CD8-positive, alpha-beta memory T cell (primary cell): Measurements from ENCODE around the gene DIO3. TPM values are rescaled to one million over a fixed set of nuclear protein-coding genes. Genes with fewer than 3 reads are reported as not detected.
"Not testable (repeated sequence)": the region's sequence is repeated elsewhere in the genome, so short reads cannot be mapped to it uniquely, and the experiment has no call there.

ENCODE experiments used
- CTCF ChIA-PET: fragments of 350-600 bp; sonication (Branson Sonifier 250); formaldehyde crosslinking; loops from one replicate; lab custom pipeline; 2021; ENCODE audit warnings: antibody characterized with exemption; lab: Charles Lee
- POLR2A ChIA-PET: fragments of 350-600 bp; sonication (Branson Sonifier 250); formaldehyde crosslinking; loops from one replicate; lab custom pipeline; 2021; ENCODE audit warnings: antibody characterized with exemption; lab: Charles Lee
- DNase-seq, 5 donors: peaks; one replicate each; pipeline versions ENCODE4 v3.0.0 to v3.0.0-alpha.2; 2020 to 2022; ENCODE audit warnings: mixed read lengths in 1 of 5
- H3K27ac ChIP-seq: one replicate; pipeline ENCODE4 v1.7.0; 2013; ENCODE audit warnings: low read depth, mild to moderate bottlenecking, low read length, moderate library complexity
- H3K27me3 ChIP-seq: 2 replicates; pipeline ENCODE4 v1.7.0; 2013; ENCODE audit warnings: low read length, mild to moderate bottlenecking; ENCODE audit not compliant: insufficient read depth, poor library complexity, severe bottlenecking
- H3K36me3 ChIP-seq: 2 replicates; pipeline ENCODE4 v1.7.0; 2013; ENCODE audit warnings: mild to moderate bottlenecking, low read length, moderate library complexity; ENCODE audit not compliant: insufficient read depth
- H3K4me1 ChIP-seq: 2 replicates; pipeline ENCODE4 v1.7.0; 2013; ENCODE audit warnings: mild to moderate bottlenecking, low read length, moderate library complexity; ENCODE audit not compliant: insufficient read depth
- H3K4me3 ChIP-seq: 2 replicates; pipeline ENCODE4 v1.7.0; 2013; ENCODE audit warnings: mild to moderate bottlenecking, low read length
- H3K9me3 ChIP-seq: 2 replicates; pipeline ENCODE4 v1.7.0; 2013; ENCODE audit warnings: mild to moderate bottlenecking, low read length
- H3K27ac Mint-ChIP-seq, 8 donors: one replicate each; pipeline ENCODE4 v1.8.0; 2020 to 2021; ENCODE audit warnings: mixed read lengths in 8 of 8, mild to moderate bottlenecking in 6 of 8, inconsistent platforms in 3 of 8, moderate library complexity in 3 of 8
- H3K27me3 Mint-ChIP-seq, 2 donors: one replicate each; pipeline ENCODE4 v1.8.0; 2020 to 2021; ENCODE audit warnings: mixed read lengths in 2 of 2, mild to moderate bottlenecking in 1 of 2, moderate library complexity in 1 of 2
- H3K36me3 Mint-ChIP-seq, 3 donors: one replicate each; pipeline ENCODE4 v1.8.0; 2020 to 2021; ENCODE audit warnings: mixed read lengths in 3 of 3, inconsistent platforms in 1 of 3, mild to moderate bottlenecking in 1 of 3
- H3K4me1 Mint-ChIP-seq, 3 donors: one replicate each; pipeline ENCODE4 v1.8.0; 2020 to 2021; ENCODE audit warnings: mixed read lengths in 3 of 3, inconsistent platforms in 1 of 3, mild to moderate bottlenecking in 1 of 3
- H3K4me3 Mint-ChIP-seq, 7 donors: one replicate each; pipeline ENCODE4 v1.8.0; 2020 to 2021; ENCODE audit warnings: mixed read lengths in 7 of 7, mild to moderate bottlenecking in 6 of 7, moderate library complexity in 4 of 7, inconsistent platforms in 2 of 7
- H3K9me3 Mint-ChIP-seq, 5 donors: one replicate each; pipeline ENCODE4 v1.8.0; 2020 to 2022; ENCODE audit warnings: mixed read lengths in 5 of 5, mild to moderate bottlenecking in 3 of 5, moderate library complexity in 2 of 5, inconsistent platforms in 1 of 5
- polyA plus RNA-seq: library from polyadenylated mRNA; unstranded; fragments of 300-500 nt; fragmentation: Illumina TruSeq; gene quantifications from one replicate; pipeline ENCODE4 v1.2.3, GENCODE V29; 2021
- total RNA-seq, 2 experiments: library from RNA; stranded (reverse); gene quantifications; one replicate each; pipeline ENCODE4 v1.2.3, GENCODE V29; 2021

DIO3 gene
- total and polyA plus RNA-seq, 3 experiments from 2014 or later: not detected

DNA sequence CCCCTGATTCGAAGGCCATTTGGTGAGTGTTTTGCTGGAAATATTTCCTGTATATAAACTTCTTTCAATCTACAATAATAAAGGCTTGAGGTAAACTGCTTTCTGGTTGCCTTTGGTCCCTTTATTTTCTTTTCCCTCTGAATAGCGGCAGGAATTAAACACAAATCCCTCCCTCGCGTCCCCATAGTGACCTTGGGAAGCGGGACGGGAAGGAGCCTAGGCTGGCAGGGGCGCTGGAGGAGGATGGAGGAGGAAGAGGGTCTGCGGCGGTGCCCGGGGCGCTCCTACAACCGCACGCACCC lies 2.0 kb downstream of the DIO3 start:
- no peaks in the 10 kb centered on the region for H3K4me1 ChIP-seq
- H3K27ac Mint-ChIP-seq: no peak overlapping the region
- ChIA-PET POLR2A (no interaction called here), CTCF (no interaction called here)
- H3K9me3 ChIP-seq: no peaks in the 10 kb centered on the region
- no peak overlapping the region for H3K4me3 ChIP-seq
- H3K4me1 Mint-ChIP-seq: peaks cover 0 to 17% (median 9%) of the 10 kb centered on the region in 3 donors
- H3K36me3 Mint-ChIP-seq: no peaks in the 10 kb centered on the region
- DNase-seq: no peak
- peaks cover 0 to 10% (median 3%) of the 10 kb centered on the region in 5 donors for H3K9me3 Mint-ChIP-seq
- peaks cover 20% of the 10 kb centered on the region for H3K27me3 ChIP-seq
- H3K36me3 ChIP-seq: no peaks in the 10 kb centered on the region
- H3K4me3 Mint-ChIP-seq: no peak overlapping the region
- H3K27ac ChIP-seq: no peak overlapping the region
- peaks cover 49 to 66% of the 10 kb centered on the region in 2 donors for H3K27me3 Mint-ChIP-seq

GRCh38 chr14:101563654-101564443 lies 2.6 kb downstream of the DIO3 start:
- Mint-ChIP-seq H3K4me3 (no peak overlapping the region), H3K36me3 (no peaks in the 10 kb centered on the region), H3K4me1 (peaks cover 0 to 17% (median 7%) of the 10 kb centered on the region in 3 donors), H3K27ac (no peak overlapping the region), H3K27me3 (peaks cover 45 to 62% of the 10 kb centered on the region in 2 donors), H3K9me3 (peaks cover 0 to 10% (median 3%) of the 10 kb centered on the region in 5 donors)
- DNase-seq: no peak
- Histone ChIP-seq H3K36me3 (no peaks in the 10 kb centered on the region), H3K4me3 (no peak overlapping the region), H3K27me3 (peaks cover 18% of the 10 kb centered on the region), H3K4me1 (no peaks in the 10 kb centered on the region), H3K9me3 (no peaks in the 10 kb centered on the region), H3K27ac (no peak overlapping the region)
- ChIA-PET POLR2A (no interaction called here), CTCF (no interaction called here)

DNA sequence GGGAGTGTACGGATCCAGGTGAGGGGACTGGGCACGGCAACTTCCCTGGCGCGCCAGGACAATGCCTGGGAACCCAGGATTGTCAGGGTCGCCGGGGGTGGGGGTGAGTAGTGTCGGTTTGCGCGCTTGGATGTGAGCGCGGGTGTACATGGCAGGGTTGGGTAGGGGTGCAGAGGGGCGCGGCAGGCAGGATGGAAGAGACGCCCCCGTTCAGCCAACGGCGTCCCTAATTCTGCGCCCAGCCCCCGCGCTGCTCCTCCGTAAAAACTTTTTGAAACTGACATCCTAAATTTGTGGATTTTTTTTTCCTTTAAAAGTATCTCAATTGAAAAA lies 3.1 kb downstream of the DIO3 start:
- Mint-ChIP-seq H3K27ac (no peak overlapping the region), H3K36me3 (no peaks in the 10 kb centered on the region), H3K27me3 (peaks cover 42 to 61% of the 10 kb centered on the region in 2 donors), H3K9me3 (peaks cover 0 to 10% (median 3%) of the 10 kb centered on the region in 5 donors), H3K4me3 (no peak overlapping the region), H3K4me1 (peaks cover 0 to 17% (median 7%) of the 10 kb centered on the region in 3 donors)
- H3K27ac ChIP-seq: no peak overlapping the region
- H3K36me3 ChIP-seq: no peaks in the 10 kb centered on the region
- H3K9me3 ChIP-seq: no peaks in the 10 kb centered on the region
- no peaks in the 10 kb centered on the region for H3K4me1 ChIP-seq
- POLR2A ChIA-PET: no interaction called here
- DNase-seq: no peak
- H3K4me3 ChIP-seq: no peak overlapping the region
- CTCF ChIA-PET: no interaction called here
- peaks cover 17% of the 10 kb centered on the region for H3K27me3 ChIP-seq

GRCh38 chr14:101564819-101565698 lies 3.8 kb downstream of the DIO3 start:
- DNase-seq: no peak
- Histone ChIP-seq H3K4me3 (no peak overlapping the region), H3K9me3 (no peaks in the 10 kb centered on the region), H3K36me3 (no peaks in the 10 kb centered on the region), H3K4me1 (no peaks in the 10 kb centered on the region), H3K27me3 (peaks cover 17% of the 10 kb centered on the region), H3K27ac (no peak overlapping the region)
- H3K4me1 Mint-ChIP-seq: peaks cover 0 to 17% (median 7%) of the 10 kb centered on the region in 3 donors
- H3K27me3 Mint-ChIP-seq: peaks cover 42 to 61% of the 10 kb centered on the region in 2 donors
- no peaks in the 10 kb centered on the region for H3K36me3 Mint-ChIP-seq
- CTCF ChIA-PET: no interaction called here
- peaks cover 0 to 10% (median 3%) of the 10 kb centered on the region in 5 donors for H3K9me3 Mint-ChIP-seq
- H3K4me3 Mint-ChIP-seq: no peak overlapping the region
- POLR2A ChIA-PET: no interaction called here
- peak overlapping the region in 1 of 8 donors; percentile 58 for H3K27ac Mint-ChIP-seq

DNA sequence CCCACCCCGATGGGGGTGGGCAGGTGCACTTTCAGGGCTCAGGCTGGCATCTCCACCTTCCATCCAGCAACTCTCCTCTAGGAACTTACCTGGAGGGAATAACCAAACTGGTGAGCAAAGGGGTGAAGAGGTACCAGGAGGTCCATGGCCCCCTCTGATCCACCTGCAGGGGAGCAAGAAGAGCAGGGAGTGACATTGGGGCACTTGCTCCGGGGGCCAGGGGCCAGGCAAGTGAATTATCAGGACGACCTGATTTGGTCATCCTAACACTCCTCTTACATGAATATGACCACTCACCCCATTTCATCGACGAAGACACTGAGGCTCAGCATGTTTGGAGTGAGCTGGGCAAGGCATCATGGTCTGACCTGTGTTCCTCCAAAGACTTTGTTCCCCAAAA lies 6.0 kb downstream of the DIO3 start:
- DNase-seq: no peak
- no peaks in the 10 kb centered on the region for H3K36me3 ChIP-seq
- no peak overlapping the region for H3K4me3 ChIP-seq
- H3K27ac ChIP-seq: no peak overlapping the region
- Mint-ChIP-seq H3K36me3 (no peaks in the 10 kb centered on the region), H3K4me1 (peaks cover 0 to 17% (median 6%) of the 10 kb centered on the region in 3 donors), H3K4me3 (no peak overlapping the region), H3K27ac (no peak overlapping the region), H3K27me3 (peaks cover 34 to 60% of the 10 kb centered on the region in 2 donors), H3K9me3 (peaks cover 0 to 5% (median 0%) of the 10 kb centered on the region in 5 donors)
- CTCF ChIA-PET: no interaction called here
- H3K9me3 ChIP-seq: no peaks in the 10 kb centered on the region
- POLR2A ChIA-PET: no interaction called here
- no peaks in the 10 kb centered on the region for H3K4me1 ChIP-seq
- peaks cover 14% of the 10 kb centered on the region for H3K27me3 ChIP-seq

DNA sequence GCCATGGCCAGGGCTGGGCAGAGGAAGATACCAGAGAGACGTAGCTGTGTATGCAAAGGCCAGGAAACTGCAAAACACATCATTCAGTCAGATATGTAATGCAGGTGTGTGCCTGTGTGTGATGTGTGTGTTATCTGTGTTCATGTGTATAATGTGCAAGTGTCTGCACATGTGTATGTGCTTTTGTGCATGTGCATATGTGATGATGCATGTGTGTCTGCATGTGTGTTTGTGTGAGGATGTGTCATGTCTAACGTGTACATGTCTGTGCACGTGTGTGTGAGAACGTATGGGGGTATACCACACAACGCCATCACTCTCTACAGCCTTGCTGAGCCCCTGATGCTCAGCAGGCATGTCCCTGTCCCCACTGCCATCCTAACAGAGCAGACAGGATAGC lies 9.7 kb downstream of the DIO3 start:
- no peaks in the 10 kb centered on the region for H3K36me3 ChIP-seq
- peaks cover 3% of the 10 kb centered on the region for H3K27me3 ChIP-seq
- H3K27ac ChIP-seq: no peak overlapping the region
- no peak overlapping the region for H3K4me3 ChIP-seq
- no peak for DNase-seq
- H3K9me3 Mint-ChIP-seq: no peaks in the 10 kb centered on the region
- H3K27ac Mint-ChIP-seq: no peak overlapping the region
- H3K4me1 Mint-ChIP-seq: no peaks in the 10 kb centered on the region
- H3K36me3 Mint-ChIP-seq: no peaks in the 10 kb centered on the region
- H3K4me1 ChIP-seq: no peaks in the 10 kb centered on the region
- CTCF ChIA-PET: no interaction called here
- POLR2A ChIA-PET: no interaction called here
- no peak overlapping the region for H3K4me3 Mint-ChIP-seq
- H3K27me3 Mint-ChIP-seq: peaks cover 13 to 47% of the 10 kb centered on the region in 2 donors
- no peaks in the 10 kb centered on the region for H3K9me3 ChIP-seq

DNA sequence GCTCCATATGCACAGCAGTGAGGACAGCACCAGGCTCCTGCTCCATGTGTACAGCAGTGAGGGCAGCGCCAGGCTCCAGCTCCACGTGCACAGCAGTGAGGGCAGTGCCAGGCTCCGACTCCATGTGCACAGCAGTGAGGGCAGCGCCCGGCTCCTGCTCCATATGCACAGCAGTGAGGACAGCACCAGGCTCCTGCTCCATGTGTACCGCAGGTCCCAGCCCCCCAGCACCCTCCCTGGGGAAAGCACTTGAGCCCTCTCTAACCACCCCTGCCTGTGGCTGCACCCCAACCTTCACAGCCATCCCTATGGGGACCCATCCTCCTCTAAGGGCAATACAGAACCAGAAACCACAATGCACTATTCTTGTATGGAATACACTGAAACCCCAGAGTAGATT lies 11.2 kb downstream of the DIO3 start:
- DNase-seq, H3K36me3 Mint-ChIP-seq, H3K27ac Mint-ChIP-seq, H3K36me3 ChIP-seq, H3K4me3 ChIP-seq, H3K27me3 ChIP-seq, H3K9me3 Mint-ChIP-seq, H3K27ac ChIP-seq, CTCF ChIA-PET, POLR2A ChIA-PET, H3K9me3 ChIP-seq, H3K4me3 Mint-ChIP-seq, H3K4me1 Mint-ChIP-seq, H3K4me1 ChIP-seq: not testable (repeated sequence)
- peaks cover 5 to 34% of the 10 kb centered on the region in 2 donors for H3K27me3 Mint-ChIP-seq

DNA sequence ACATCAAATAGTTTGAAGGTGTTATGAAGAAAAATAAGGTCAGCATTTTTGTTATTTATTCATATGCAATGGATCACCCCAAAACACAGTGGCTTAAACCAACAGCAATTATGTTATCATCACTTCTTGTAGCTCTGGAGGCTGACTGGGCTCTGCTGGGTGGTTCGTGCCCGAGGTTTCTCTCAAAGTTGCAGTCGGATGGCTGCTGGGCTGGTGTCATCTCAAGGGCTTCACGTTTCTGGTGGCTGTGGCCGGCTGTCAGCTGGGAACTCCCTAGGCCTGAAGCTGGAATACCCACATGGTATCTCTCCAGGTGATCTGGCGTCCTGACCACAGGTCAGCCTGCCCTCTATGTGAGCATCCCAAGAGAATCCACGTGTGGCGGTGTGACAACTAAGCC lies 12.0 kb downstream of the DIO3 start:
- Histone ChIP-seq H3K4me1 (no peaks in the 10 kb centered on the region), H3K9me3 (no peaks in the 10 kb centered on the region), H3K4me3 (no peak overlapping the region), H3K27ac (no peak overlapping the region), H3K27me3 (no peaks in the 10 kb centered on the region), H3K36me3 (no peaks in the 10 kb centered on the region)
- ChIA-PET CTCF (no interaction called here), POLR2A (no interaction called here)
- Mint-ChIP-seq H3K4me1 (no peaks in the 10 kb centered on the region), H3K36me3 (no peaks in the 10 kb centered on the region), H3K9me3 (no peaks in the 10 kb centered on the region), H3K27me3 (peaks cover 4 to 36% of the 10 kb centered on the region in 2 donors), H3K27ac (no peak overlapping the region), H3K4me3 (no peak overlapping the region)
- DNase-seq: no peak
